Measurements from ENCODE around the gene CLCF1.
A peak's percentile ranks its signal among the peaks of the same experiment; 100 is the strongest.

Gene CLCF1

DNA sequence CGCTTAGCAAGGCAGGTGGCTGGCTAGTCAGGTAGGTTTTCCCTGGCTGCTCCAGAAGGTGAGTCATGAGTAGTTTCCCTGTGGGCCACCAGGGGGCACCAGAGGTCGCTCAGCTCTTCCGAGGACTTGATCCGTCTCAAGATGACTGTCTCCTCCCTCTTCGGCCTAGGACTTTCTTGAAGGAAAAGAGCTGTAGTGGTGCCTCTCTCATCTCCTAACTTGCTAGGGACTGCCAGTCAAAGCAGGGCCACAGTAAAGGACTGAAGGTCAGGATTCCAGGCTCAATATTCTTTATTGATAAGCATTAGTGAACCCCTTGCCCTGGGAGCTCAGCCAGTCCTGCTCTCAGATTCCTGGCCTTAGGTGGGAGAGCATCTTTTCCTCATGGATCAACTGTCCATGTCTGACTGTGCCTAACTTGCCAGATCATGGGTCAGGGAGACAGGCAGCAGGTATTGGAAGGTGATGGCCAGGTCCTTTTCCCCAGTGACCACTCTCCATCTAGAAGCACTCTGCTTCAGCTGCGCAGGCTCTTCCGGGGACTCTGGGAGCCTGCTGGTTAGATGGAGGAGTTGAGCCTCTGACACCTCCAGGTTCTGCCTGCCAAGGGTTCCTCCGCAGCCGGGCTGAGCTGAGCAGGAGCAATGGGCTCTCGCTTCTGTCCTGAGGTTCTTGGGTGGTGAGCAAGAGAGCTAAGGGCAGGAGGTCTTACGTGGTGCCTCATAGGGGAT, 22.0 kb downstream of the CLCF1 start:
- Mint-ChIP-seq H3K27me3 (no peaks in the 10 kb centered on the region), H3K27ac (peak overlapping the region; percentile 88), H3K9me3 (no peaks in the 10 kb centered on the region), H3K36me3 (no peaks in the 10 kb centered on the region), H3K4me1 (peaks cover 62% of the 10 kb centered on the region), H3K4me3 (peak overlapping the region; percentile 68)

DNA sequence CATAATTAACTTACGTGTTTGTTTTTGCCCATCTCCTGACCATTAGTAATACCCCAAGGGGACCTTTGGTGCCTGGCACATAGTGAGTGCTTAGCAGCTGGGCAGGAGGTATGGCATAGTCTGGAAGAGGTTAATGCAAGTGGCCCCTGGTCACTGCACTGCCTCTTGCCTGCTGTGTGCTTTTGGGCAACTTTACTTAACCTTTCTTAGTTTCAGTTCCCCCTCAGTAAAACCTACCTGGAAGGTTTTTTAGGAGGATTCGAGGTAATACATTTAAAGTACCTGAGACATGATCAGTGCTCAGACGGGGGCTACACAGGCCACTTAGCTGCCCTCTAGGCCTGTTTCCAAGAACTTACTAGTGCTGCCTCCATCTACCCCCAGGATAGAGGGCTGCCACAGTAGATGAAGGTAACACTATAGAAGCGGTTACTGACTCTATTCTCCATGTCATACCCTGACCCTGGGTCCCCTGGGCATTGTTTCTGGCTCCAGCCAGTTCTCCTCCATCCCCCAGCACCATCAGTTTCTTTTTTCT, 23.4 kb downstream of the CLCF1 start:
- Mint-ChIP-seq H3K4me3 (no peak overlapping the region), H3K4me1 (peaks cover 71% of the 10 kb centered on the region), H3K27ac (peak overlapping the region; percentile 83), H3K9me3 (no peaks in the 10 kb centered on the region), H3K27me3 (no peaks in the 10 kb centered on the region), H3K36me3 (no peaks in the 10 kb centered on the region)

DNA sequence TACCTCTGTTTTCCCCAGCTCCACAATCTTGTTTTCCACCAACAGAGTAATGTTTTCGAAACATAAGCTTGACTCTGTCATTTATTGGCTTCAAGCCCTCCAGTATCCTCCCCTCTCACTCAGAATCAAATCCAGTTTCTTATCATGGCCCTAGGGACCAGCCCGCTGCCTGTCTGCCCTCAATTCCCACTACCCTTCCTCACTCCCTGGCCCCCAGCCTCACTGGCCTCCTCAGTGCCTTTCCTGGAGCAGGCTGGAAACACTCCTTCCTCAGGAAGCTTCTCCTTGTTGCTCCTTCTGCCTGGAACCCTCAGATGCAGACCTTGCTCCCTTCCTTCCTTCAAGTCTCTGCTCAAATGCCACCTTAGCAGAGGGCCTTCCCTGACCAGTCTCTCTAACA, 23.9 kb downstream of the CLCF1 start:
- Mint-ChIP-seq H3K27me3 (no peaks in the 10 kb centered on the region), H3K27ac (peak overlapping the region; percentile 83), H3K4me1 (peaks cover 71% of the 10 kb centered on the region), H3K36me3 (no peaks in the 10 kb centered on the region), H3K9me3 (no peaks in the 10 kb centered on the region), H3K4me3 (no peak overlapping the region)

DNA sequence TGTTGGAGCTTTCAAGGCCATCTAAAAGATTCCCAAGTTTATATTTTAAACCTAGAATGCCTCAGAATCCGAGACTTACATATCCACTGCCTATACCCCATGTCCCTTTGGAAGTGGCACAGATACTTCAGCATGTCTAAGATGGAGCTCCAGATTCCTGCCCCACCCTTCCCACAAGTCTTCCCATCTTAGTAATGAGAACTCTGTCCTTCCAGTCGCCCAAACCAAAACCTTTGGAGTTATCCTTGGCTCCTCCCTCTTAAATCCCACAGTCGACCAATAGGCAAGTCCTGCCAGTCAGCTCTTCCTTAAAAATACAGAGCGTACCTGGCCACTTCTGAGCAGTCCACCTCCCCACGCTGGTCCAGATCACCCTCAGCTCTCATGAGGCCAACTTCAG, 24.4 kb downstream of the CLCF1 start:
- H3K36me3 Mint-ChIP-seq: no peaks in the 10 kb centered on the region
- no peaks in the 10 kb centered on the region for H3K9me3 Mint-ChIP-seq
- no peak overlapping the region for H3K4me3 Mint-ChIP-seq
- peaks cover 71% of the 10 kb centered on the region for H3K4me1 Mint-ChIP-seq
- no peaks in the 10 kb centered on the region for H3K27me3 Mint-ChIP-seq
- H3K27ac Mint-ChIP-seq: peak overlapping the region; percentile 83

DNA sequence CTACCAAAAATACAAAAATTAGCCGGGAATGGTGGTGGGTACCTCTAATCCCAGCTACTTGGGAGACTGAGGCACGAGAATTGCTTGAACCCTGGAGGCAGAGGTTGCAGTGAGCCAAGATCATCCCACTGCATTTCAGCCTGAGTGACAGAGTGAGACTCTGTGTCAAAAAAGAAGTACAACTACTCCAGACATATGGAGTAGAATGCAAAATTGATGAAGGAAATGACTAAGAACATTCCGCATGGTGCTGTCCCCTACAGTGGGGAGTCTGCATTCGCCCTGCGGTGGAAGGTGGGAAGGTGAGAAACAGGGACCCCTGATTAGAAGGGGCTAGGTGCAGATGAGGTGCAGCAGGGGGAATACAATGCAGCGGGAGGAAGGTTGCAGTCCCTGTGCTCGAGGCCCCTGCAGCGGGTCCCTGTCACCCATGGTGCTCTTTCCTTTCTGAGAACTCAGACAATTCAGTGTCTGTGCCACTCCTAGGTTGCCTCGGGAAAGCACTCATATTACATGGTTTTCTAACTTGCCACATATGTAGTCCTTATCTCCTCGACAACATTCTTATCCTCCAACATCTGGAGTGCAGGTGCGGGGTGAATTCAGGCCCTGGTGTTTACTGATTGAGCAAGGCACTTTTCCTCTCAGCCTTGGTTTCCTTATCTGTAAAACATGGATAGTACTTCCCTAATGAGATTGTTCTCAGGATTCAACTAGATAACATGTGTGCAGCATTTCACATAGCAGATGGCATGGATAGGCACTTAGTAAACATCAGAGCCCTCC, 25.2 kb downstream of the CLCF1 start:
- H3K9me3 Mint-ChIP-seq: no peaks in the 10 kb centered on the region
- no peaks in the 10 kb centered on the region for H3K36me3 Mint-ChIP-seq
- peak overlapping the region; percentile 5 for H3K27ac Mint-ChIP-seq
- no peaks in the 10 kb centered on the region for H3K27me3 Mint-ChIP-seq
- no peak overlapping the region for H3K4me3 Mint-ChIP-seq
- H3K4me1 Mint-ChIP-seq: peaks cover 68% of the 10 kb centered on the region

DNA sequence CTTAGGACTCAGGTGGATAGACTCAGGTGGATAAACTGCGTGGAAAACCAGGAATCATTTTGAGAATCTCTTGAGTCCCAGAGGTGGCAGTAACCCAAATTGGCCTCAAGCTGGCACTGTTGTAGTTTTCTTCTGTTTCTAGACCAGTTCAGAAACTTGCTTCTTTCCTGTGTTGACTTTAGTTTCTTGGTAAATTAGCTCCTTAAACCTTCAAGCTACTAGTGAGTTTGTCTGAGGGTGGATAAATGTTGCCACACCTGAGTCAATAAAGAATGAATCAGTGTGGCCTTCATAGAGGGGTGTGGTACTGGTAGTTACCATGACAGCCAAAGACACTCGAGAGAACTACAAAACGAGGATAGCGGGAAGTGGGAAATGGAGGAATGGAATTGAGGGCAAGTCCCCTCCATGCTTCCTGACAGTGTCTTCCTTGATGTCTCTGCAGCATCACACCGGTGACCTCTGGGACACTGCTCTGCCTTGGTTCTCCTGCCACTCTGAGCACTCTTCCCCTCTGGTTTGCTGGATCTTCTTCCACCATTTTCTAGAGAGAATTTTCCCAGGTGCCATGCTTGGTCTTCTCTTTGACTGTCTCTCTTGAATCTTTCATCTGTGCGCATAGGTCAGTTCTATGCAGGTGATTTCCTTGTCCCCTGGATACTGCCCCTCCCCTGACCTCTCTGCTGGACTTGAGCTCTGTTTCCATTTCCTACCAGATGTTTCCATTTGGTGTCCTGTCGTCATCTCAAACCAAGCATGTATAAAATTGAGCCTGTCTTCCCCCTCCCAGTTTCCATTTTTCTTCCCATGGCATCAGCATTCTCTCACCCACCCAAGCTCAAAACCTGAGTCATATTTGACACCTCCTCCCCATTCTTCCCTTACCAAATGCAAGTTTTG, 27.2 kb downstream of the CLCF1 start:
- Mint-ChIP-seq H3K27me3 (no peaks in the 10 kb centered on the region), H3K36me3 (no peaks in the 10 kb centered on the region), H3K27ac (peak overlapping the region; percentile 73), H3K4me3 (peak overlapping the region; percentile 30), H3K4me1 (peaks cover 56% of the 10 kb centered on the region), H3K9me3 (no peaks in the 10 kb centered on the region)

DNA sequence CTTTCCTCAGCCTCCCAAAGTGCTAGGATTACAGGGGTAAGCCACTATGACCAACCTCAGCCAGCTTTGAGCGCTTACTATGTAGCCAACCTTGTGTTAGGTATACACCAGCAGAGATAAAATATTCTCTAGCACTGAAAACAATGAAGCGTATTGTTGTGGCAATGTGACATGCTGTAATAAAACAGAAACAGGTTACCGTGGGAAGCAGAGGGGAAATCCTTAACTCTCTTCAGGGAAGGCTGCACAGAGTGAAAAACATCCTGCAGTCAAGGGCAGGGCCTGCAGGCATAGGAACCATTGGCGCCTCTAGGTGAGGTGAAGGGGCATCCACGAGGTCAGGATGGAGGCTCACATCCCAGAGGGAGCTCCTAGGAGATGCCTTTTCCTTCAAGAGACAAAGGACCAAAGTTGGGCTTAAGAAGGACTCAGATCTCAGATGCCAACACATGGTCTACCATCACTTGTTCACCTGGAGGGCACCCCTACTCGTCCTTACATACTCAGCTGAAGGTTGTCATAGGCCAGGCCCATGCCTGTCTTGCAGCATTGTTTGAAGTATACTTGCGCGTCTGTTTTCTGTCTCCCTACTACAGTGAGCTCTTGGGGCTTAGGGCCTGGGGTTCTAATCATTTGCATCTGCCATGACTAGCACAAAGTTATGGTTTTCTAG, 28.0 kb downstream of the CLCF1 start:
- peak overlapping the region; percentile 30 for H3K4me3 Mint-ChIP-seq
- peaks cover 52% of the 10 kb centered on the region for H3K4me1 Mint-ChIP-seq
- no peaks in the 10 kb centered on the region for H3K27me3 Mint-ChIP-seq
- no peaks in the 10 kb centered on the region for H3K36me3 Mint-ChIP-seq
- peak overlapping the region; percentile 73 for H3K27ac Mint-ChIP-seq
- H3K9me3 Mint-ChIP-seq: no peaks in the 10 kb centered on the region

DNA sequence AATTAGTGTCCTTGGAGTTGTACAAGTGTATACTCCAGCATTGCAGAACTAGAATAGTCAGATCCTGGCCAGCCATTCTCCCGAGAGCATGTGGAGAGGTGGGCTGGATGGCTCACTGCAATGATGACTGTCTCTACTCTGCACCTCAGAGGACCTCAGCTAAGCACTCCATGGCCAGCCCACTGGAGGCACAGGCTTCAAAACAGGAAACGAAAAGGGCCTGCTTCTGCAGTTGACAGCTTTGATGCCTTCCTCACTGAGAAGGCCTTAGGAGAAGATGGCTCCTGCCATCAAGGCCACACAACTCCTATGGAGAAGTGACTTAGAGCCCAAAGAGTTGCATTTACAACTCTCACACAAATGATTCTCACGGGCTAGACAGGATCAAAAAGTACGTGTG, 29.1 kb downstream of the CLCF1 start:
- H3K27me3 Mint-ChIP-seq: no peaks in the 10 kb centered on the region
- peak overlapping the region; percentile 30 for H3K4me3 Mint-ChIP-seq
- H3K36me3 Mint-ChIP-seq: no peaks in the 10 kb centered on the region
- peaks cover 42% of the 10 kb centered on the region for H3K4me1 Mint-ChIP-seq
- H3K27ac Mint-ChIP-seq: peak overlapping the region; percentile 84
- no peaks in the 10 kb centered on the region for H3K9me3 Mint-ChIP-seq

DNA sequence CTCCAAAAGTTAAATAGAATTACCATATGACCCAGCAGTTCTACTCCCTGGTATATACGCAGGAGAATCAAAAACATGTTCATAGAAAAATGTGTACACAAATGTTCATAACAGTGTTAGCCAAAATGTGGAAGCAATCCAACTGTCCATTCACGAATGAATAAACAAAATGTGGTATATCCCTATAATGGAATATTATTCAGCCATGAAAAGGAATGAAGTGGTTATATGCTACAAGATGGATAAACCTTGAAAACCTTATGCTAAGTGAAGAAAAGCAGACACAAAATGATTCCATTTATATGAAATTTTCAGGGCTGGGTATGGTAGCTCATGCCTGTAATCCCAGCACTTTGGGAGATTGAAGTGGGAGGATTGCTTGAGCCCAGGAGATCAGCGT, 36.1 kb downstream of the CLCF1 start:
- Mint-ChIP-seq H3K27me3 (no peaks in the 10 kb centered on the region), H3K4me1 (no peaks in the 10 kb centered on the region), H3K9me3 (no peaks in the 10 kb centered on the region), H3K36me3 (no peaks in the 10 kb centered on the region), H3K27ac (no peak overlapping the region), H3K4me3 (no peak overlapping the region)

DNA sequence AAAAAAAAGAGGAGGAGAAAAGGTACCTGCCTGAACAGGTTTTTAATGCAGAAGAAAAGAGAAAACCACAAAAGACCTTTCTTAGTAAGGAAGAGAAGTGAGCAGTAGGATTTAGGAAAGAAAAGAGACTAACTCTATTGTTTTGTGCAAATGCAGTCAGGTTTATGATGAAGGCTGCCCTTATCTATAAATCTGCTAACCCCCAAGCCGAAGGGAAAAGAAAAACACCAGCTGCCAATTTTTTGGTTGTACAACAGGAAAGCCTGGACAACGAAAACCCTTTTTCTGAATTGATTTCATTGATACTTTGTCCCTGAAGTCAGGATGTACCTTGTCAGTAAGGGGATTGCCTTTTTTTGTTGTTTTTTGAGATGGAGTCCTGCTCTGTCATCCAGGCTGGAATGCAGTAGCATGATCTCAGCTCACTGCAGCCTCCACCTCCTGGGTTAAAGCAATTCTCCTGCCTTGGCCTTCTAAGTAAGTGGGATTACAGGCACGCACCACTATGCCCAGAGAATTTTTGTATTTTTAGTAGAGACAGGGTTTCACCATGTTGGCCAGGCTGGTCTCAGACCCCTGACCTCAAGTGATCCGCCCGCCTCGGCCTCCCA, 41.2 kb downstream of the CLCF1 start:
- Mint-ChIP-seq H3K9me3 (no peaks in the 10 kb centered on the region), H3K4me3 (no peak overlapping the region), H3K4me1 (no peaks in the 10 kb centered on the region), H3K27me3 (no peaks in the 10 kb centered on the region), H3K36me3 (no peaks in the 10 kb centered on the region), H3K27ac (no peak overlapping the region)

DNA sequence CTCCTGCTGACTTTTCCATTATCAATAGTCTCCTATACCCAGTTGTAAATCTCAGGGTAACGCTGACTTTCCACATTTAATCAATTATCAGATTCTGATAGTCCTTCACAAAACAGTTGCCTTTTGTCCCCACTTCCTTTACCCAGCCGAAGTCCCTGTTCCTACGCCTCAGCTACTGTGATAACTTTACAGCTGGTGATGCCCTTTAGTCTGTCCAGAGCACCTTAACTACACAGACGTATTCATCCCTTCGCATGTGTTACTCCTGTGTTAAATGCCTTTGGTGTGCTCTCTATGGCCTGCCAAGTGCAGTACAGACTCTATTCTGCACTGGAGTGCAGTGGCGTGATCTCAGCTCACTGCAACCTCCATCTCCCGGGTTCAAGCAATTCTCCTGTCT, 49.9 kb downstream of the CLCF1 start:
- Mint-ChIP-seq H3K36me3 (peaks cover 2% of the 10 kb centered on the region), H3K9me3 (no peaks in the 10 kb centered on the region), H3K27ac (no peak overlapping the region), H3K27me3 (no peaks in the 10 kb centered on the region), H3K4me1 (peaks cover 6% of the 10 kb centered on the region), H3K4me3 (no peak overlapping the region)

DNA sequence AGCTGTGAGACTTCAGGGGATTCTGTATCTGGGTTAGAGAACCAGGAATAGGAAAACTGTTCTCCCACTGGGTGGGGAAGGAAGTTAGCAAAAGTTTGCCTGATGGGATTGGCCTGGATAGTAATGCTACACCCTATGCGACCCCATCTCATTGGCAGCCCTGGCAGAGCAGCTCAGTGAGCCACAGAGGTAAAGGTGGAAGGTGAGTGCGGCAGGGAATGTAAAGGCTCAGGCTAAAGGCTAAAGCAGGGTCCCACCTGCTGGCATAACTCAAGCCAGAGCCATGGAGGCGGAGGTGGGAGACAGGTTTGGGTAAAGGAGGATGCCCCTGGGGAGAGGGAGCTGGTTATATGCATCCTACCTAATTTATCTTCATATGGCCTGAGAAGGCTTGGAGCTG, 51.3 kb downstream of the CLCF1 start:
- Mint-ChIP-seq H3K9me3 (no peaks in the 10 kb centered on the region), H3K4me3 (no peak overlapping the region), H3K36me3 (peaks cover 2% of the 10 kb centered on the region), H3K27ac (no peak overlapping the region), H3K27me3 (no peaks in the 10 kb centered on the region), H3K4me1 (peaks cover 15% of the 10 kb centered on the region)

DNA sequence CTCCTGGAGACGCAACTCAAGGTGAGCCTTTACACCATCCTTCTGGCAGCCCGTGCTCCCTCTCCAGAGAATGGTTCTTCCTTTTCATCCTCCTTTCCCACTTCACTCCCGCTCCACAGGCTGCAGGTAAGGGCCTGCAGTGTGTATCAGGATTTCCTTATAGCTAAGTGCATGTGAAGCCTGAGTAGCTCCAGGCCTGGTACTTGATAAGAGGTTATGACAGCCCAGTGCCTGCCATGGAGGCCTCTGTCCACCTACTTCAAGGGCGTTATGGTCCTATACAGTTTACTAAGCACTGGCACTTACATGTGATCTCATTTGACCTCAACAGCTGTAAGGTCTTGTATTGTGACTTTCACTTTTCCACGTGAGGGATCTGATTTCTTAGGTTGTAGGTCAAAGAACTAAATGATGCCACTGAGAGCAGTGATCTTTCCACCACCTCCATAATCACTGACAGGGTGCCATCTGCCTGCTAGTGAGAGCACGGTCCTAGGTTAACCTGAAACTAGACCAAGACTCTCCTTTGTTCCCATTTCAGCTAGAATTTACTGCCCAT, 52.0 kb downstream of the CLCF1 start:
- H3K4me1 Mint-ChIP-seq: peaks cover 18% of the 10 kb centered on the region
- H3K36me3 Mint-ChIP-seq: peaks cover 2% of the 10 kb centered on the region
- H3K27me3 Mint-ChIP-seq: no peaks in the 10 kb centered on the region
- no peaks in the 10 kb centered on the region for H3K9me3 Mint-ChIP-seq
- no peak overlapping the region for H3K4me3 Mint-ChIP-seq
- no peak overlapping the region for H3K27ac Mint-ChIP-seq

DNA sequence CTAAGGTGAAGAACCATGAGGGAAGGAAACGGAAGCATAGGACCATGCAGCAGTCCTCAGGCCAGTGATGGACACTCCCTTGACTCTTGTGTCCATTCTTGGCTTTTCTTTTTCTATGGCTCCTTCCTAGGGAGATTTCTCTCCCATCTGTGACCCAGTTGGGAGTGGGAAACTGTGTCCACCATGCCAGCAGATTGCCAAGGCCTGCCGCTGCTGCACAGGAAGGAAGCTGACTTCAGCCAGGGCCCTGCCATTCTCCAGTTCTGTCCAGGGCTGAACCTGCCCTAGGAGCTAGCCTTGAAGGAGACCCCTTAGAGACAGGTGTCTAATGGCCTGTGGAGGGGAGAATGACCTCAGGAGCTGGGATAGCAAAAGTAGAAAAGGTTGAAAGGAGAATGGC, 52.7 kb downstream of the CLCF1 start:
- H3K9me3 Mint-ChIP-seq: no peaks in the 10 kb centered on the region
- H3K36me3 Mint-ChIP-seq: no peaks in the 10 kb centered on the region
- H3K27ac Mint-ChIP-seq: no peak overlapping the region
- no peaks in the 10 kb centered on the region for H3K27me3 Mint-ChIP-seq
- peaks cover 19% of the 10 kb centered on the region for H3K4me1 Mint-ChIP-seq
- no peak overlapping the region for H3K4me3 Mint-ChIP-seq

Measured in activated naive CD4-positive, alpha-beta T cell treated with anti-CD3 and anti-CD28 coated beads, Interleukin-2, amount 50 U/mL, for 24 hours (primary cell).